DOHH2 (cell line): ENCODE data around the gene ANKRD60.

ENCODE experiments used
- CTCF ChIP-seq: fragments of 200-600 bp; sonication (generic); IDR thresholded peaks from one replicate; pipeline ENCODE4 v1.5.1; 2014; ENCODE audit warnings: antibody characterized with exemption, mild to moderate bottlenecking, low read depth, low read length; ENCODE audit not compliant: poor library complexity, severe bottlenecking
- EZH2phosphoT487 ChIP-seq: fragments of 200-600 bp; sonication (generic); IDR thresholded peaks from 2 replicates; pipeline ENCODE4 v1.6.1; 2017; ENCODE audit warnings: borderline replicate concordance, mild to moderate bottlenecking, antibody characterized with exemption, low read length, moderate library complexity, mixed read lengths

GRCh38 chr20:58182521-58183140, 45.8 kb downstream of the ANKRD60 start:
- no peak for TF ChIP-seq CTCF
- no peak for TF ChIP-seq EZH2phosphoT487
